ENCODE measurements around the gene ITGB4. TPM values are rescaled to one million over a fixed set of nuclear protein-coding genes. Genes with fewer than 3 reads are reported as not detected.
"Not testable (repeated sequence)": the region's sequence is repeated elsewhere in the genome, so short reads cannot be mapped to it uniquely, and the experiment has no call there.

Gene ITGB4
- total RNA-seq, 1 donor = 0.09 TPM

DNA sequence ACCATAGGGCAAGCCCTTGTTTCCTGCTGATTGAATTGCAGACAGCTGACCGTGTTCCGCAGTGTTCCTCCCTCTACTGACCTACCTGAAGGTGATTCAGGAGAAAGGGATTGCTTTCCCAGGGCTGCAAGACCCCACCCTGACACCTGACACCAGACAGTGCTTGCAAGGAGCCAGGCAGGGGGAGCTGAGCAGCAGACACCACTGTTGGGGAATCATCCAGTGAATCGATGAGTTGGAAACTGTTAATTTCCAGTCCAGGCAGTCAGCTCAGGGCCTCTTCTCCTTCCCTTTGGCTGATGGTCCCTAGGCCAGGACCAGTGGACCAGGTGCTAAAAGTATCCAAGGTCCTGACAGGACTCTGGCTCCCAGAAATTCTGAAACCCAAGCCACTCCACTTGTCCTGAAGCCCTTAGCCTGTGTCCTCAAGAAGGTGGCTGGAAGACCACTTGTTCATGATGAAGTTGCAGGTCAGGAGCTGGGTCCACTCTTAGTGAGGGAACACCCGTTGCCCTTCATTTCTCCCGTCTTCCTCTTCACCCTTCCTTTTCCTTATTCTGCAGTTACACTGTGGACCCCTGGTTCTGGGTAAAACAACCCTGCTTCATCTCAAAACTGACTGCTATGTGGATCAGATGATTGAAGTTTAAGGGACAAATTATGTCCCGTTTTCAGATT lies 53.9 kb downstream of the ITGB4 start:
- TF ChIP-seq, protein P1, sequence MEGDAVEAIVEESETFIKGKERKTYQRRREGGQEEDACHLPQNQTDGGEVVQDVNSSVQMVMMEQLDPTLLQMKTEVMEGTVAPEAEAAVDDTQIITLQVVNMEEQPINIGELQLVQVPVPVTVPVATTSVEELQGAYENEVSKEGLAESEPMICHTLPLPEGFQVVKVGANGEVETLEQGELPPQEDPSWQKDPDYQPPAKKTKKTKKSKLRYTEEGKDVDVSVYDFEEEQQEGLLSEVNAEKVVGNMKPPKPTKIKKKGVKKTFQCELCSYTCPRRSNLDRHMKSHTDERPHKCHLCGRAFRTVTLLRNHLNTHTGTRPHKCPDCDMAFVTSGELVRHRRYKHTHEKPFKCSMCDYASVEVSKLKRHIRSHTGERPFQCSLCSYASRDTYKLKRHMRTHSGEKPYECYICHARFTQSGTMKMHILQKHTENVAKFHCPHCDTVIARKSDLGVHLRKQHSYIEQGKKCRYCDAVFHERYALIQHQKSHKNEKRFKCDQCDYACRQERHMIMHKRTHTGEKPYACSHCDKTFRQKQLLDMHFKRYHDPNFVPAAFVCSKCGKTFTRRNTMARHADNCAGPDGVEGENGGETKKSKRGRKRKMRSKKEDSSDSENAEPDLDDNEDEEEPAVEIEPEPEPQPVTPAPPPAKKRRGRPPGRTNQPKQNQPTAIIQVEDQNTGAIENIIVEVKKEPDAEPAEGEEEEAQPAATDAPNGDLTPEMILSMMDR (IDR thresholded peaks at IDR 0.05; ENCODE audit: insufficient read depth, low read length) = no peak

DNA sequence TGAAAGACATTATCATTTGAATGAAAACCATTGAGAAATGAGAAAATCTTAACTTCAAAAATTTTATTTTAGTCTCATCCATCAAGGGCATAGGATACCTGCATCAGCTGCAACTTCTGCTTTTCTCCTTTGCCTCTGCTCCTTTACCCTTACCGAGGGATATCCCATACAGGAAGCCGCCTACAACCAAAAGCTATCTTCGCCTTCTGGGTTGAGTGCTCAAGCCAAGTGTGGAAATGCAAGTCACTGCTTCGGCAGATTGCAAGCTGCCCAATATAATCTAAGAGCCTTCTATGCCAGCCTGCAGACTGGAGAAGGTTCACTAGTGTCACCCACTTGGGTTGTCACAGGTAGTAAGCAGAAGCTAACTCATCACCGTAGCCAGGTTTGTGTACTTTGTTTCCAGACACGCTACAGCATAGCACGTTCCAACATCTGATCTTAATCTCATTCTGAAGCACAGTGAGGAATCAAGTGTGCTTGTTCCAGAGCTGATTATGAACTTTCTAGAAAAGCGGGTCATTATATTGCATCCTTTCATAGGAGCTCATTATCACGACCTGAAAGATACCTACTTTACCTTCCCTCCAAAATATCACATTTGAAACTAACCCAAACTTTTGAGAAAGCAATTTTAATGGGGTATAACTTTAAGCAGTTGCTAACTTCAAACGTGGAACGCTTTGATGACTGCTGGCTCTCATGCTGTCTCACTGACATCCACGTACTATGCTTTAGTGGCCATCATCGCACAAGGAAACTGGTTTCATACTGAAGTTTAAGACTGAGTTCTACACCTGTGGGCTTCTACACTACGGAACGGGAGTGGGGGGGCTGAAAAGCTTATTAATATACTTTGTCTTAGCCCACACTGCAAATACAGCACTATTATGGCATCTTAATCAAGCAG lies 55.4 kb downstream of the ITGB4 start:
- TF ChIP-seq, protein P1 (IDR thresholded peaks at IDR 0.05; ENCODE audit: insufficient read depth, low read length) = no peak
- peak; percentile 40 for DNase-seq (ENCODE audit: low read depth)
- peak overlapping the region; percentile 93 for H3K4me3 ChIP-seq (ENCODE audit: low read depth, low read length)

More for the DNA sequence above, 53.9 kb downstream of the ITGB4 start:
- peak; percentile 45 for DNase-seq (ENCODE audit: low read depth)
- no peak overlapping the region for H3K4me3 ChIP-seq (ENCODE audit: low read depth, low read length)

DNA sequence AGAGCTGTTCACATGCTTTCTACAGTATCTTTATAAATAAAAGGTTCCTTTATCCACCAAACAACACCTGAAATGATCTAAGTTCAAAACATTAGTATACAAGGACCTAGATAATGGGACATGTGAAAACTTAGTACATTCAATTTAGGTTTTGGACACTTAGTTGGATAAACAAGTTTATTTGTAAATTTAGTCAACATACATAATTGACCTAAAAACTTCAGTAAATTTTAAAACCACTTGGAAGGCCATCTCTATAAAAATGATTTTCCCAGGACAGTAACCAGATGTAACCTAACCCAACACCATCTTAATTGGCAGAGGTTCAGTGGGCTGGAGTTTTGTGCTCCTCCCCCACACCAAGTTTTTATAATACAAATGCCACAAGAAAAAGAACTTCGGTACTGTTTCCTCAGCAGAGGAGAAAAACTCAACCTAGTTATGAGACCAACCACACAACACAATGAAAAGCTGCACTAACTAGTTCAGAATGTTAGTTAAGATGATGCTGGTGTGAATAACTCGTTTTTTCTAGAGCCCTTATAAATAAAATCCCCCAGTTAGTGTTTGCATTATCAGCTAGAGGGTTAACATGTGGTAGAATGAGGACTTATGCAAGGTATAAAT lies 56.1 kb downstream of the ITGB4 start:
- H3K4me3 ChIP-seq (ENCODE audit: low read depth, low read length) = peak overlapping the region; percentile 93
- TF ChIP-seq, protein P1 (IDR thresholded peaks at IDR 0.05; ENCODE audit: insufficient read depth, low read length) = no peak
- peak; percentile 53 for DNase-seq (ENCODE audit: low read depth)

DNA sequence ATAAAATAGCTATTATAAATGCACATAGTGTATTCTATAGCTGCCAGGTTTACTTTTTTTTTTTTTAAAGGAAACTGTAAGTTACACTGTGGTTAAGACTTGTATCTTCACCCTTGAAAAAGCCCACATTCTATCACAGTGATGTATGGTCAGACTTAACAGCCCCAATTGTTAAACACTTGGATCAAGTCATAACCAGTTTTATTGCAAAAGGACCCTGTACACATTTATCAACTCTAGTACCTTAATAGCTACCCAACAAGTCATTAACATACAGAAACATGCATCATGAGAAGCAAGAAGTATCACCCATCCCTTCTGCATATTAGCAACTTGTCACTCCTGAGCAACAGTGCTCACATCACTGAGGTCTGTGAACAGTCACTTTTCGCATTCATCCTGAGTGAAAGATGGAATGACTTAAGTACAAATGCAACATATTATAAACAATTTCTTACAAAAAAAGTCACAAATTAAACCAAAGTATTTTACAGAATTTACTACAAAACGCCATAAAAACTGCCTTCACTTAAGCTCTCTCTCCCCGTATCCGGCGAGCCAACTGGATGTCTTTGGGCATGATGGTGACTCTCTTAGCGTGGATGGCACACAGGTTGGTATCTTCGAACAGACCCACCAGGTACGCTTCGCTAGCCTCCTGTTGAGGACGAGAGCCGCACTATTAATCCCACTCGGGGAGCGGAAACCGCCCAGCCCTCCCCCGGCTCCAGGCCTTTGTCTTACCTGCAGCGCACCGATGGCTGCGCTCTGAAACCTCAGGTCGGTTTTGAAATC lies 57.0 kb downstream of the ITGB4 start:
- not testable (repeated sequence) for DNase-seq (ENCODE audit: low read depth)
- H3K4me3 ChIP-seq (ENCODE audit: low read depth, low read length) = peak overlapping the region; percentile 93

DNA sequence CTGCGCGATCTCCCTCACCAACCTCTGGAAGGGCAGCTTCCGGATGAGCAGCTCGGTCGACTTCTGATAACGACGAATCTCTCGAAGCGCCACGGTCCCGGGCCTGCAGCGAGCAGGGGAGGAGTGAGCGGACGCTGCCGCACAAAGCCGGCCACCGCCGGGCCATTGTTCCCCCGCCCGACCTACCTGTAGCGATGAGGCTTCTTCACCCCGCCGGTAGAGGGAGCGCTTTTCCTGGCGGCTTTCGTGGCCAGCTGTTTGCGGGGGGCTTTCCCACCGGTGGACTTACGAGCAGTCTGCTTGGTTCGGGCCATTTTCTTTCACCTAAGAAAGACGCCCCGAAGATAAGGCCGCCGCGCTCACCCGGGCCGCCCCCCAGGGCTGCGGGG lies 57.6 kb downstream of the ITGB4 start:
- no peak for DNase-seq (ENCODE audit: low read depth)
- peak overlapping the region; percentile 93 for H3K4me3 ChIP-seq (ENCODE audit: low read depth, low read length)
- TF ChIP-seq, protein P1 (IDR thresholded peaks at IDR 0.05; ENCODE audit: insufficient read depth, low read length) = peak; percentile 58

DNA sequence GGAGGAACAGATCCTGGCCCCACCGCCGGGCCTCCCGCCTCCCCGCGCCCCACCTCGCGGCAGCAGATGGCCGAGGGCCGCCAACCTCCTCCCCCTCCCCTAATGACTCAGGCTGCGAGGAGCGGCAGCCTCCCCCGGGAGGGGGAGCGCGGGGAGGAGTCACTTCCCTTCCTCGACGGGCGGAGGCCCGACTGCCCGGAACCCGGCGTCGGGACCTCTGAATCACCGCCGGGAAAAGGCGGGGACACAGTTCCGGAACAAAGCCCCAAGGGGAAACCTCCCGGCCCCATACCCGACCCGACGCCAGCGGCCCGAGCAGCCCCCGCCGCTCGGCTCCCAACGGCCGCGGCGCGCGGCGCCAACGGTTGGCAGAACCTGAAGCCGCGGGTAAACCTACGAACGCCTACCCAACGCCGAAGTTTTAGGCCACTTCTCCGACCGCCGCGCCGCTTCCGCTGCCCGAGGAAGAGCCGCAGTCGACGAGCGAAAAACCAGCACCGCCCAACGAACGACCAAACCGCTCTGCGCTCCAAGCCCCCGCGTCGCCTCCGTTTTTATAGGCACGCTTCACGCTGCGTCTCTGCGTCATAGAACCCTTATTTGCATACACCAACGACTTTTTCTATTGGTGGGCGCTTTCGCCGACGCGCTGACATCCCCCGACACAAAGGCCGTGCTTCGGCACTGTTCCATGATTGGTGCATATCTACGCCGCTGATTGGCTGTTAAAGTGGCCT lies 58.2 kb downstream of the ITGB4 start:
- TF ChIP-seq, protein P1 (IDR thresholded peaks at IDR 0.05; ENCODE audit: insufficient read depth, low read length) = no peak
- peak; percentile 100 for DNase-seq (ENCODE audit: low read depth)
- peak overlapping the region; percentile 93 for H3K4me3 ChIP-seq (ENCODE audit: low read depth, low read length)

All from fibroblast of the aortic adventitia (primary cell).